ENCODE measurements around the gene EYA2. TPM values are rescaled to one million over a fixed set of nuclear protein-coding genes. Genes with fewer than 3 reads are reported as not detected.

Gene EYA2
- total RNA-seq, 1 experiment from 2014 or later, result not detected

DNA sequence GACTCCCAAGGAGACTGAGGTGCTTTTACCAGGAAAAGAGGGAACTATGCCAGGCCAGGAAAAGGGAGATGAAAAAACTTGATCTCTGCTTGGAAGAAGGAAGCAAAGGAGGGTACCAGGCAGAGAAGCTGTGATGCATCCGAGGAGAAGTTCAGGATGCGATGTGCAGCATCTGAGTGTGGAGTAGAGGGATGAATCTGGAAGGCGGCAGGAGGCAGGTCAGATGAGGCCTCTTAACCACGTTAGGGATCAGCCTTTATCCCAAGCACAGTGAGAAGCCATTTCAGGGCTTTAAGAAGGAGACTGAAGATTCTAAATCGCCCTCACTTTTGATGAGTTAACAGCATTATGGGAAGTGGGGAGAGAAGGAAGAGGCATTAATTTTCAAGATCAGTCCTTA lies 44.9 kb upstream of the EYA2 start:
- BruUV-seq (replicated peaks), result no TSS peak

DNA sequence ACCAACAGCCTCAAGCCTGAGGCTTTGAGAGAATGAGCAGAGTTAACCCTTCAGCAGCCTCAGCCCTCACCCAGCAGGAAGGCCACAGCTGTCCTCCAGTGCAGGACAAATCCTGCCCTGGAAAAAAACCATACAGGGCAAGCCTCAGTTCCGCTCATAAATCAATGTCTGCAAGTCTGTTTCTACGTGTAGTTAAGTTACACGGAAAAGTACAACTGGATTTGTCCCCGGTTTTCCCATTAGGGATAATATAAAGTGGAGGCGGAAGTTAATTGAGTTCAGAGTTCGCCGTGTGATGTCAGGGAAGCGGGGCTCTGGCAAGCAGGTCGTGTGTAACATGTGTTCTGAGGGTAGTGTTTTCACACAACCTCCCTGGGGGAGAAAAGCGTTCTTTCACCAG lies 44.2 kb upstream of the EYA2 start:
- H3K27ac ChIP-seq (ENCODE audit: low read depth, low read length, poor library complexity, severe bottlenecking), result no peak overlapping the region
- intact Hi-C loops (cut with micrococcal nuclease; ENCODE audit: unreplicated experiment), result no loop called here
- H3K36me3 ChIP-seq (ENCODE audit: insufficient read depth, low read length, poor library complexity, severe bottlenecking), result no peaks in the 10 kb centered on the region
- no peaks in the 10 kb centered on the region for H3K9me3 ChIP-seq (ENCODE audit: low read depth, low read length, poor library complexity, severe bottlenecking)
- no TSS peak for BruUV-seq (replicated peaks)
- no peaks in the 10 kb centered on the region for H3K27me3 ChIP-seq (replicated peaks; ENCODE audit: insufficient read depth, low read depth, low read length, poor library complexity)
- ChIA-PET CTCF (no interaction called here), POLR2A (ENCODE audit: low non-redundant PET) (no interaction called here)
- TF ChIP-seq, protein P1, sequence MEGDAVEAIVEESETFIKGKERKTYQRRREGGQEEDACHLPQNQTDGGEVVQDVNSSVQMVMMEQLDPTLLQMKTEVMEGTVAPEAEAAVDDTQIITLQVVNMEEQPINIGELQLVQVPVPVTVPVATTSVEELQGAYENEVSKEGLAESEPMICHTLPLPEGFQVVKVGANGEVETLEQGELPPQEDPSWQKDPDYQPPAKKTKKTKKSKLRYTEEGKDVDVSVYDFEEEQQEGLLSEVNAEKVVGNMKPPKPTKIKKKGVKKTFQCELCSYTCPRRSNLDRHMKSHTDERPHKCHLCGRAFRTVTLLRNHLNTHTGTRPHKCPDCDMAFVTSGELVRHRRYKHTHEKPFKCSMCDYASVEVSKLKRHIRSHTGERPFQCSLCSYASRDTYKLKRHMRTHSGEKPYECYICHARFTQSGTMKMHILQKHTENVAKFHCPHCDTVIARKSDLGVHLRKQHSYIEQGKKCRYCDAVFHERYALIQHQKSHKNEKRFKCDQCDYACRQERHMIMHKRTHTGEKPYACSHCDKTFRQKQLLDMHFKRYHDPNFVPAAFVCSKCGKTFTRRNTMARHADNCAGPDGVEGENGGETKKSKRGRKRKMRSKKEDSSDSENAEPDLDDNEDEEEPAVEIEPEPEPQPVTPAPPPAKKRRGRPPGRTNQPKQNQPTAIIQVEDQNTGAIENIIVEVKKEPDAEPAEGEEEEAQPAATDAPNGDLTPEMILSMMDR (conservative IDR thresholded peaks at IDR 0.05; ENCODE audit: low read depth, low read length), result no peak
- no peak for TF ChIP-seq EZH2 (IDR thresholded peaks at IDR 0.05; ENCODE audit: borderline replicate concordance, low read depth, low read length, poor library complexity, severe bottlenecking)
- DNase-seq (ENCODE audit: low spot score), result no peak
- H3K4me1 ChIP-seq (ENCODE audit: insufficient read depth, low read length, poor library complexity, severe bottlenecking), result no peaks in the 10 kb centered on the region
- no peak overlapping the region for H3K4me3 ChIP-seq (ENCODE audit: low read depth, low read length, poor library complexity, severe bottlenecking)

More for the DNA sequence above, 44.9 kb upstream of the EYA2 start:
- DNase-seq (ENCODE audit: low spot score), result no peak
- no peaks in the 10 kb centered on the region for H3K9me3 ChIP-seq (ENCODE audit: low read depth, low read length, poor library complexity, severe bottlenecking)
- H3K4me1 ChIP-seq (ENCODE audit: insufficient read depth, low read length, poor library complexity, severe bottlenecking), result no peaks in the 10 kb centered on the region
- no peak overlapping the region for H3K27ac ChIP-seq (ENCODE audit: low read depth, low read length, poor library complexity, severe bottlenecking)
- CTCF ChIA-PET, result no interaction called here
- no peak for TF ChIP-seq EZH2 (IDR thresholded peaks at IDR 0.05; ENCODE audit: borderline replicate concordance, low read depth, low read length, poor library complexity, severe bottlenecking)
- TF ChIP-seq, protein P1 (conservative IDR thresholded peaks at IDR 0.05; ENCODE audit: low read depth, low read length), result no peak
- H3K36me3 ChIP-seq (ENCODE audit: insufficient read depth, low read length, poor library complexity, severe bottlenecking), result no peaks in the 10 kb centered on the region
- POLR2A ChIA-PET (ENCODE audit: low non-redundant PET), result no interaction called here
- H3K4me3 ChIP-seq (ENCODE audit: low read depth, low read length, poor library complexity, severe bottlenecking), result no peak overlapping the region
- intact Hi-C loops (cut with micrococcal nuclease; ENCODE audit: unreplicated experiment), result no loop called here
- no peaks in the 10 kb centered on the region for H3K27me3 ChIP-seq (replicated peaks; ENCODE audit: insufficient read depth, low read depth, low read length, poor library complexity)

DNA sequence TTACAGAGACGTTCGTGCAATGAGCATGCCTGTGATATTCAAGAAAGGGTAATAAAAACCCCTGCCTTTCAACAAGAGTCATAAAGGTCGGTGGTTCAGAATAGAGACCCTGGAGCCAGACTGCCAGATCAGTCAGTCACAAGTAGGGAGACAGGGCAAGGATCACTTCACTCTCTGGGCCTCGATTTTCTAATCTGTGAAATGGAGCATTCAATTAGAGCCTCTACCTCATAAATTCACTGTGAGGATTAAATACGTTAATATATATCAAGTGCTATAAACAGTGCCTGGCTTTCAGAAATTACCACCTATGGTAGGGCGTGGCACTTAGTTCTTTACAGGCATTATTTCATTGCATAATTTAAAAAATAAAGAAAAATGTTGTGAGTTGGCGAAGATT lies 43.7 kb upstream of the EYA2 start:
- BruUV-seq (replicated peaks), result no TSS peak
- H3K36me3 ChIP-seq (ENCODE audit: insufficient read depth, low read length, poor library complexity, severe bottlenecking), result no peaks in the 10 kb centered on the region
- TF ChIP-seq EZH2 (IDR thresholded peaks at IDR 0.05; ENCODE audit: borderline replicate concordance, low read depth, low read length, poor library complexity, severe bottlenecking), result no peak
- no peaks in the 10 kb centered on the region for H3K27me3 ChIP-seq (replicated peaks; ENCODE audit: insufficient read depth, low read depth, low read length, poor library complexity)
- ChIA-PET POLR2A (ENCODE audit: low non-redundant PET) (no interaction called here), CTCF (no interaction called here)
- H3K4me1 ChIP-seq (ENCODE audit: insufficient read depth, low read length, poor library complexity, severe bottlenecking), result no peaks in the 10 kb centered on the region
- intact Hi-C loops (cut with micrococcal nuclease; ENCODE audit: unreplicated experiment), result no loop called here
- H3K9me3 ChIP-seq (ENCODE audit: low read depth, low read length, poor library complexity, severe bottlenecking), result no peaks in the 10 kb centered on the region
- H3K27ac ChIP-seq (ENCODE audit: low read depth, low read length, poor library complexity, severe bottlenecking), result no peak overlapping the region
- no peak for DNase-seq (ENCODE audit: low spot score)
- no peak overlapping the region for H3K4me3 ChIP-seq (ENCODE audit: low read depth, low read length, poor library complexity, severe bottlenecking)

DNA sequence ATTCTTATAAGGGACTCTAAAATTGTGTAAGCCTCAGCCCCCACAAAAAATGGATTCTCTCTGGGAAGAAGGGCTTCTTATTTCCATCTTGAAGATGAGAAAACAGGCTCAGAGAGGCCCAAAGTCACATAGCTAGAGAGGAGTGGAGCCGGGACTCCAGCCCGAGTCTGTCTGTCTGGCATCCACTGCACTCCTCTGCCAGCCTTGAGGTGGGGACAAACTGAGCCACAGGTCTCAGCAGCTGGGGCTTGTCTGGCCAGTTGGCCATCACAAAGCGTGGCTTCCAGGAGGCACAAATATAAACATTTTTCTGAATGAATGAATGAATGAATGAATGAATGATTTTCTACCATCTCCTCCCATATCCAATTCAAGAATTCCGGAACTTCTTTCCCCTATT lies 42.9 kb upstream of the EYA2 start:
- Histone ChIP-seq H3K27ac (ENCODE audit: low read depth, low read length, poor library complexity, severe bottlenecking) (no peak overlapping the region), H3K36me3 (ENCODE audit: insufficient read depth, low read length, poor library complexity, severe bottlenecking) (no peaks in the 10 kb centered on the region), H3K4me3 (ENCODE audit: low read depth, low read length, poor library complexity, severe bottlenecking) (no peak overlapping the region), H3K27me3 (replicated peaks; ENCODE audit: insufficient read depth, low read depth, low read length, poor library complexity) (no peaks in the 10 kb centered on the region), H3K4me1 (ENCODE audit: insufficient read depth, low read length, poor library complexity, severe bottlenecking) (no peaks in the 10 kb centered on the region), H3K9me3 (ENCODE audit: low read depth, low read length, poor library complexity, severe bottlenecking) (no peaks in the 10 kb centered on the region)
- CTCF ChIA-PET, result no interaction called here
- POLR2A ChIA-PET (ENCODE audit: low non-redundant PET), result no interaction called here
- DNase-seq (ENCODE audit: low spot score), result no peak
- intact Hi-C loops (cut with micrococcal nuclease; ENCODE audit: unreplicated experiment), result no loop called here
- TF ChIP-seq, protein P1 (conservative IDR thresholded peaks at IDR 0.05; ENCODE audit: low read depth, low read length), result no peak
- no peak for TF ChIP-seq EZH2 (IDR thresholded peaks at IDR 0.05; ENCODE audit: borderline replicate concordance, low read depth, low read length, poor library complexity, severe bottlenecking)
- no TSS peak for BruUV-seq (replicated peaks)

All from A673 (cell line).